ENCODE data around the gene SMAD1. TPM values are rescaled to one million over a fixed set of nuclear protein-coding genes. Genes with fewer than 3 reads are reported as not detected.

SMAD1 gene
- total RNA-seq = 11.4 and 14.8 TPM in 2 replicates

GRCh38 chr4:145481164-145481941 lies at the start of gene SMAD1:
TSS of gene SMAD1 (plus strand) at chr4:145481853. CDS start at chr4:145514614, 32,761 bp downstream.

Other genes with a start within 250 kb of the SMAD1 start
- gene MMAA, start 137.5 kb downstream of the SMAD1 start, total RNA-seq = 3.5 and 4.9 TPM in 2 replicates
- not detected in 2 replicates for gene C4orf51, start 198.3 kb downstream of the SMAD1 start, total RNA-seq